HG03135 (cell line): ENCODE measurements around the gene IL2RA.

Experiments used
- ATAC-seq: cut with Tn5 transposase; IDR thresholded peaks from one replicate; pipeline ENCODE4 v1.9.1; 2021; ENCODE audit warnings: mild to moderate bottlenecking, moderate library complexity; ENCODE audit not compliant: unreplicated experiment

IL2RA gene

DNA sequence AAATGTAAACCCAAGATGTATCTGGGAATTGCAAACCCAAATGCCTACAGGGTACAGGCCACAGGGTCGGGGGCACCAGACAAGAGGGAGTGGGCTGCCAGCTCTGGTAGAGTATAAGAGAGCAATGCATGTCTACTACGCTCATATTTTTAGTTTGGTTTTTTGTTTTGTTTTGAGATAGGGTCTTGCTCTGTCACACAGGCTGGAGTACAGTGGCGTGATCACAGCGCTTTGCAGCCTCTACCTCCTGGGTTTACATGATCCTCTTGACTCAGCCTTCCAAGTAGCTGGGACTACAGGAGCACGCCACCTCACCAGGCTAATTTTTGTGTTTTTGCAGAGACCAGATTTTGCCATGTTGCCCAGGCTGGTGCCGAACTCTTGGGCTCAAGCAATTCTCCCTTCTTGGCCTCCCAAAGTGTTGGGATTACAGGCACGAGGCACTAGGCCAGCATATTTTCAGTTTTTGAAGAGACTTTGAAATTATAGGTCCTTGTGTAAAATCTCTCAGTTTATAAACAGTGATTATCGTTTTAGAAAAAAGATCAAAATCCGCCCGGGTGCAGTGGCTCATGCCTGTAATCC is 73.7 kb downstream of the IL2RA start:
- ATAC-seq = no peak

DNA sequence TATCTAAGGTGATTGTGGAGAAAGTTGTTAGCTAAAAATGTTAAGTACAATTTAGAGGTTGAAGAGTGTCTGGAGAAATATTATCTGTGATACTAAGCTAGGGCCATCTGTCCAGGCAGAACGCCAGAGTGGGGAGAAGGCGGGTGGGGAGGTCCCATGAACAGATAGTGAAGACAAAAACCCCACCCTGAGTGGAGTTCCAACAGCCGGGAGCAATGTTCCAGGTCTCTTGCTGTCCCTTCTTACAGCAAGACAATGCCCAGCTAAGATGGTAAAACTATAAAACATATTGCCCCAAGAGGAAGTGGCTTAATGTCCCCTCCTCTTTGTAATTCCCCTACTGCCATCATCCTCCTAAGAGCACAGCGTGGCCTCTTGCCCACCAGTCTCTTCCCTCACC is 74.4 kb downstream of the IL2RA start:
- no peak for ATAC-seq

DNA sequence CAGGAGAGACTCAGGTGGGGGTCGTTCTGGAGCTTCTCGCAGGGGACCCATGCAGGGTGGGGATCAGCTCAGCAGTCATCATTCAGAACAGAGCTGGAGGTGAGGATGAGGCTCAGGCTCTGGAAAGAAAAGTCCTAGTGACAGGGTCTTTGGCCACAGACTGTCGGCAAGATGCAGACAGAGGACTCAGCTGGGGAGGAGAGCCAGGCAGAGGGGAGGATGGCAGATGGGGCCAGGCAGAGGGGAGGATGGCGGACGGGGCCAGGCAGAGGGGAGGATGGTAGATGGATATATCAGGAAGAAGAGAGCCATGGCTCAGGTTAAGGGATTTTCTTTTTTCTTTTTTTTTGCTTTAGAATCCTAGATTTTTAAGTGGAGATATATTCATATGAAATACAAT is 77.1 kb downstream of the IL2RA start:
- no peak for ATAC-seq

DNA sequence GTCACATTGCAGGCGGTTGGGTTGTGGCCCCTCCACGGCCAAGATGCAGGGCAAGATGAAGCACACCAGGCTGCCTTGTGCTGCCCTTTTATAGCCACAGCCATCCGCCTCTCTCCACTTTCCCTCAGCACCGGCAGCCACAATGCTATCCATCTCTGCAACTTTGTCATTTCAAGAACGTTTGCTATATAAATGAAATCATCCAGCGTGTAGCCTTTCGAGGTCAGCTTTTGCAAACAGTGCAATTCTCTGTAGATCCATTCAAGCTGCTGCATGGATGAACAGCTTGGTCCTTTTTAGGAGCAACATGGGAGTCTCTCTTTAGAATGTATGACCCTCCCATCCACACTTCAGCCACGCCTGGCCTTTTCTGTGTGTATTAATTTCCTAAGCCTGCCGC is 78.4 kb downstream of the IL2RA start:
- no peak for ATAC-seq

DNA sequence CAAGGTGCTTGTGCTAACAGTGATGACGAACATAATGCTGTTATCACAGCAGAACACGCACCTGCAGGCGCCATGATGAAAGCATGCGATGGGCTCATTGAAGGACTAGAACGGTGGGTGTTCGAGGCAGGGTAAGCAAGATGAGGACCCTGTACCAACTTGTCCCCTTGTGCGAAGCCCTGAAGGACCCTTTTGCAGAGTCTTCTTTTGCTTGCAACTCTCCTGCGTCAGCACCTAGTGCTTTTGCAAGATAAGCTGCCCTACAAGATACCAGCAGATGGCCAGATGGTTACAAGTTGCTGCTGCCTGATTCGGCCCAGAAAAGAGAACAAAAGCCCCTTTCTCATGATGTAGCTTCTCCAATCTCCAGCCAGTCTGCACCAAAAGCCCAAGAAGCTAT is 80.6 kb downstream of the IL2RA start:
- ATAC-seq = no peak

DNA sequence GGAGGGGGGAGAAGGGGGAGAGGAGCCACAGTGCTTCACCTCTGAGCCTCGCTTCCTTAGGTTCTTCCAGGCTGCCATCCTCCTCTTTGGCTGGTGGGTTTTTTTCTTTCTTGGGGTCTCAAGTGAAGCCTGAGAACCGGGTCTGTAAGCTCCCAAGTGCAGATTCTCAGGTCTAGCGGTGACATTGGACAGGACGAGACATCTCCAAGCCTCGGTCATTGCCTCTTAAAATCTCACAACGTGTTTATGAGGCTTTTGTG is 84.0 kb downstream of the IL2RA start:
- no peak for ATAC-seq

DNA sequence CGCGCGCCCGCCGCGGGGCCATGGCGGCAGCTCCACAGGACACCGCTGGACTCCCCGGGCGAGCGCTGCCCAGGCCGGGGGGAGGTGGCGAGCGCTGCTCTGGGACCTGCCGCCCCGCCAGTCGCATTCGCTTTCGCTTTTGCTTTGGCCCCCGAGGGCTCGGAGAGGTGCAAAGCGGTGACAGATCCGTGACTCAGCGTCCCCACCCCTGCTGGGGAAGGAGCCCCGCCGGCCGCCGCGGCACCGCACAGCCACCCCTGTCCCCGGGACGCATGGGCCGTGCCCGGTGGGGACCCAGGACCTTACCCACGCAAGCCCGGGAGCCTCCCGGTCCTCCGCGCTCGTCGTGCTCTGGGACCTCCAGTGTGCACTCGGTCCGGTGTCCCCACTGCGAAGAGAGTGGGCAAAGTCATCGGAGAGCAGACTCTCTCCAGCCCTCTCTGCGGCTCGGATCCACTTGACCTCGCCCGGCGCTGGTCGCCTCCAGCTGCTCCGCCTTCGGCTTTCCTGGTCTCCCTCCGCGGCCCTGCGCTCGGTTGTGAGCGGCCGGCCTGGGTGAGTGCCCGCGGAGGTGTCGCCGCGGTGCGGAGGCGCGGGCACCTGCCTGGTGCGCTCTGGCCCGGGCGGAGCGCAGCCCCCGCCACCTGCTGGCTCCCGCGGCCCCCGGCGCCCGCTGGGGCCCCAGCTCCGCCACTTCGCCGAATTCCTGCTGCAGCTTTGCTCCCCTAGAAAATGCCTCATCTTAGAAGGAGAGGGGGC is 84.5 kb downstream of the IL2RA start, which contains the start of gene IL15RA:
TSS of gene IL15RA (minus strand) at position 73 of the 759 bp plus-strand sequence. CDS start at position 22, 51 bp downstream.
- peak; percentile 61 for ATAC-seq

DNA sequence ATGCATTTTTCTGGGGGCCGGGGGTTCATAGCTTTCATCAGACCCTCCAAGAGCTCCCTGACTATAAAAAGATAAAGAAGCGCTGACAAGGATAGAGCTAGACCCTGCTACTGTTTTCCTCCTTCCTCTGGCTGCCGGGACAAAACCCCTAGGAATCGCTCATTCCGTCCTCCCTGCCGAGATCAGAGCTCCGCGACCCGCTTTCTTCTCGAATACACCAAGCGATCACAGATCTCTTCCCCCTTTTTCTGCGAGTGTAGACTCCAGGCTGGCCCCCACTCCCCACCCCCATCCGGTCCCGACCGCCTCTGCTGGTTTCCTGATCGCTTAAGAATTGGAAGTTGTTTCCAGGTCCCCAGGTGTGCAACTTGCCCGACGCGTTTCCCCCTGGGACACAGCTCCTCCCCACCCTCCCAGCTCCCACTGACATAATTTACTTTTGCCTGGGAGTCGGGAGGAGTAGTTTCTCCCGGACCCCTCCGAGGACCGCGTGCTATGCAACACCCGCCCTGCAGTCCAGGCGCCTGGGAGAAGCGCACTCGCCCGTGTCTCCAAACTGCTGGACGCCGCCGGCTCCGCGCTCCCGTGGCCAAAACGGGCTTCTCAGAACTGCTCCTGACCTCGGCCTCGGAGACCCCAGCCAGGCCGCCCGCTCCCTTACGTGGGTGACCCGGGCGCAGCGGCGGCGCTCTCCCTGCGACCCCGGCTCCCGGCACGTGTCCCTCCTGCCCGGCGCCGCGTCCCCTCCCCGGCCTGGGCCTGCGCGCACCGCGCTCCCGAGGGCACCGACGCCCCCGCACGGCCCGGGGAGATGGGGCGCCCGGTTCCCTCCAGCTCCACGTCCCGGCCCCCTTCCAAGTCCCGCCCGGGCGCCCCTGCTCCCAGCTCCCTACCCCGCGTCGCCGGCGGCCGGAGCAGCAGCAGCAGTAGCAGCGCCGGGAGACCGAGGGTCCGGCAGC is 85.4 kb downstream of the IL2RA start:
- ATAC-seq = peak; percentile 8

DNA sequence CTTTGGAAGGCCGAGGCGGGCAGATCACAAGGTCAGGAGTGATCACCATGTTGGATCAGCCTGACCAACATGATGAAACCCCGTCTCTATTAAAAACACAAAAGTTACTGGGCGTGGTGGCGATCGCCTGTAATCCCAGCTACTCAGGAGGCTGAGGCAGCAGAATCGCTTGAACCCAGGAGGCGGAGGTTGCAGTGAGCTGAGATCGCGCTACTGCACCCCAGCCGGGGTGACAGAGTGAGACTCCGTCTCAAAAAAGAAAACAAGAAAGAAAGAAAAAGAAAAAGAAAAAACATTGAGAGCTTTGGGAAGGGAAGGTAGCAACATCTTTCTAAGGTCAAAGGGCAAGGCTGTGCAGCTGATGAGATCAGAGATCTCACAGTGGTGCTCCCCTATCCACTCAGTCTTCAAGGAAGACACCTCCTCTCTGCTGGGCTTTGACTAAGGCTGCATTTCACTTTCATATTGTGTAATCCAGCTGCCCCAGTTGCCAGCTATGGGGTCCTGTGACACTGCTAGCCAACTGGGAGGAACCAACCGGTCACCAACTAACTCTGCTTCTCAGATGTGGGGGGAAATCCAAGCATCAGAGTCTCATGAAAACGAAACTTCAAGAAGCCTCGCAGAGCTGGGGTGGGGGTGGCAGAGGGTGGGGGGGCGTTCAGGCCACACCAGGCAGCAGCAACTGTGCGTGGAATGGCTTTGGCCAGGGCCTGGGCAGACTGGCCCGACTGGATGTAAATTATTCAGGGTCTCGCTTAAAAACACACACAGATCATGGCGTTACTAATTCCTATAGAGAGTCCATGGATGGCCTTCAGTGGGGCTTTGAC is 86.3 kb downstream of the IL2RA start:
- peak; percentile 54 for ATAC-seq

DNA sequence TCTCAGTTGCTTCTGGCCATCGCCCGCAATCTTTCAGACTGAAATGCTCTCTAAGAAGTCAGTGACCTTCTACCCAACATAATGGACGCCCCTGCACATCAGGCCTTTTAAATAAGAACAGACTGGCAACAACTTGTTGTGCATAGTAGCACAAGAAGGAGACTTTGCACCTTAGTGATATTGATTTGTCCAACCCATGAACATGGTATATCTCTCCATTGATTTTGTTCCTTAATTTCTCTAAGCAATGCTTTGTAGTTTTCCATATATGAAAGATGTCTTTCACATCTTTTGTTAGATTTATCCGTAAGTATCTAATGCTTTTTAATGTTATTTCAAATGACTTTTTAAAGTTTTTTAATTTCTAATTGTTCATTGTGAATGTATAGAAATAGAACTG is 89.1 kb downstream of the IL2RA start:
- no peak for ATAC-seq

DNA sequence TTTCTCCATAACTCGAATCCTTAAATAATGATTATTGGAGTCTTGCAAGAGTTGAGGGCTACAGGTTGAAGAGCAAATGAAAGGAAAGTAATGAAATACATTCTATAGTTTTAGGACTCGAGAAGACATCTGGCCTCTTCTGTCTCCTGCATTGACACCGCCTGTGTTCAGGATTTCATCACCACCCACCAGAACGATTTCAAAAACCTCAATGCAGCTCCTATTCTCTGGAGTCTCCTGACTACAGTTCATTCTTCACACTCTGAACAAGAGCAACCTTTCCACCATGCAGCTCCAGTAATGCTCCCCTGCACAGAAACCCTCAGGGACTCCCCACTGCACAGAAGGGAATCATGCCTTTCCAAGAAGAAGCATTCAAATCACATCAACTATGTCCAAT is 90.3 kb downstream of the IL2RA start:
- no peak for ATAC-seq

DNA sequence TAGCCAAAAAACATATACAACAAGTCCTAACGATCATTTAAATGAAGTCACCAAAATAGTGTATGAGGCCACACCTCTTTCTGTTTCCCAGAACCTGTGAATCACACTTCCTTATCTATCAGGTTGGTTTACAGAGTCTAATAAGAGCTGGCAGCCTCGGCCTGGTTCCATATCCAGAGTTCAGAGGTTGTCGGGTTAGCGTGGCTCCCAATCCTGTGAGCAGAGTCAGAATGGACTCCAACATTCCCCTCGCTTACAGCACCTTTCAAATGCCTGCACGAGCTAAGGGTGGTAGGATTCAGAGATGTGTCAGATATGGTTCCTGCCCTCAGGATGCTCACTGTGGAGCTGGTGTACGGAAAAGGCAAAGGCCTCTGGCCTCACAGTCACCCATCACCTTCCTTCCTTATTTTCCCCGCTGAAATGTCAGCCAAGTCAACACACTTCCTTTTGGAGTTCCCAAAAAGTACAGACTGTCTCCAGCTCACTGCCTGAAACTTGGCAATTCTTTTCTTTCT is 90.8 kb downstream of the IL2RA start:
- no peak for ATAC-seq

DNA sequence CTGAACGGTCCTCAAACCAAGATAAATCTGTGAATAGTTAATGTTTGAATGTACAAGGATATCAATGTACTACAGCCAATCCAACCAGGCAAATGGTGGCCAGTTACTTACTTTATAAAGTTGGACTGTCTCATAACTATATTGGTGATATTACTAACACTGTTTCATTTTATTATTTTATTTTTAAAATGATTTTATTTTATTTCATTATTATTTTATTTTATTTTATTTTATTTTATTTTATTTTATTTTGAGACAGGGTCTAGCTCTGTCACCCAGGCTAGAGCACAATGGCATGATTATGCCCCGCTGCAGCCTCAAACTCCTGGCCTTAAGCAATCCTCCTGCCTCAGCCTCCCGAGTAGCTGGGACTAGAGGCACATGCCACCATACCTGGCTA is 91.6 kb downstream of the IL2RA start:
- no peak for ATAC-seq

DNA sequence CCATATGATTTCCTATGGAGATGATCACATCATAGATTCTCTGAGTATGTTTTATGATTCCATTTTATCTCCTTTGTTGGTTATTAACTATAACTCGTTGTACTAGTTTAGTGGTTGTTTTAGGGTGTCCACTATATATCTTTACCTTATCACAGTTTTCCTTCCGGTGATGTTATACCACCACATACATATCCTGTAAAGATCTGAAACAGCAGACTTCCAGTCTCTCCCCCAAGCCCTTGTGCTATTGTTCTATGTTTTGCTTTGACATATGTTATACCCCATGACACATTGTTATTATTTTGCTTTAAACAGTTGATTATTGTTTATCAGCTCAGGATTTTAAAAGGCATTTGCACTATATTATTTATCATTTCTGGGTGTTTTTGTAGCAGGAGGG is 92.1 kb downstream of the IL2RA start:
- ATAC-seq = no peak

DNA sequence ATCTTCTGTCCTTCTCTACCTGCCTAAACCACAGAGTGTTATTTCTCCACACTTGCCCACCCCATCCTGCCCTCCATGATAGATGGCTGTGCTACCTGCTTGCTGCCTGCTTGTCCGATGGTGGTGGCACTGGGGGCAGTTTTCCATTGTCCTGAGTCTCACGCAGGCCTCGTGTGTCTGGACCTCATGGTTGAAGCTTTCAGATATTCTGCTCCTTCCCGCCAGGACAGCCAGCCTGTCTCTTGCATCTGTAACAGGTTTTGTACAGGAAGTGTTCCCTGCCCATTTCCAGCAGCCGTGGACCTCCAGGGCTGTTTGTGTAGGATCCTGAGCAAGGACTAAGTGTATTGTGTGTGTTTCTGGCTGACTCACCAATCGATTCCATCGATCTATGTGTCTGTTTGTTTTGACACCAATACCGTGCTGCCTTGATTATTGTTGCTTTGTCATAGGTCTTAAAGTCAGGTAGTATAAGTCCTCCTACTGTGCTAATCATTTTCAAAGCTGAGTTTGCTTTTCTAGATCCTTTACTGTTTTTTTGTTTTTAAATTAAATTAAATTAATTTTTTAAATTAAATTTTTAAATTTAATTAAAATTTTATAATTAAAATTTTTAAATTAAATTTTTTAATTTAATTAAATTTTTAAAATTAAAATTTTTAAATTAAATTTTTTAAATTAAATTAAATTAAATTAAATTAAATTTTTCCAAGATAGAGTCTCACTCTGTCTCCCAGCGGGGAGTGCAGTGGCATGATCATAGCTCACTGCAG is 93.3 kb downstream of the IL2RA start:
- no peak for ATAC-seq

DNA sequence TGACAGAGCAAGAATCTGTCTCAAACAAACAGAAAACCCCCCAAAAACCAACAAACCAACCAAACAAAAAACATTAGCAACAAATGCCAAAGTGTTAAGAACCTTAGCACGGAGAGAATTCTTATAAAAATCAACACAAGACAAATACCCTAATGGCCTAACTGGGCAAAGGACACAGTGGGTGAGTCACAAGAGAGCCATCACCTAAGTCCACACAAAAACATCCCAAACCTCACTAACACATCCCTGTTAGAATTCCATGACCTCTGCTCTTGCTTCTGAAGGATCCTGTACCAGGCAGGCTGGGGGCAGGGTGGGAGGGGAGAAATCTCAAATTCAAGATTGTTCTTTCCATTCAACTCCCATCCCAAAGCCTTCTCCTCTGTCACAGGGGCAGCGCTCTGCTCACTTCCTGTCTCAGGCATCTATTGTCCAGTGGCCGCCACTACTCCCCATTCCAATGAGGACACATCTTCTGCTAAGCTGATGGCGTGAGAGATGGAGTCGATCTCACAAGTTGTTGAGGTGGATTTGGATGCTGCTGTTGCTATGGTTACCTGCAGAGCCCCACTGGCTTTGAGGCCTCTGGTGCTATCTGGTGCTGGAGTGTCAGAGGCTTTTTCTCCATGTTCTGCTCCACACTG is 94.0 kb downstream of the IL2RA start:
- ATAC-seq = no peak

DNA sequence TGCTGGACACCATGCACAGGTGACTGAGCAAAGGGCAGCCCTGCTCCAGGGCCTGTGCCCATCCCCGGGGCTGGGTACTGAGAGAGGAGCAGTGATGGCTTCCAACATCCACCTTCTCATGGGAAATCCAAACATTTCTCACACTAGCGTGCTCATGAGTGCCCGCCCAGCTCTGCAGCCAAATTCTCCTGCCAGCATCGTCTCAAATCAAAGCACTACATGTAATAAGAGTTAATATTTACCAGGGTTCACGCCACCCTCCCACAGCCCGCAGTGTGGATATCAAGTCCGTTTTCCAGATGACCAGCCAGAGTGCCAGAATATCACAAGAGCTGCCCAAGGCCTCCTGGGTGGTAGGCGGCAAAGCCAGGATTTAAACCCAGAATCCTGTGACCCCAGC is 96.9 kb downstream of the IL2RA start:
- no peak for ATAC-seq

DNA sequence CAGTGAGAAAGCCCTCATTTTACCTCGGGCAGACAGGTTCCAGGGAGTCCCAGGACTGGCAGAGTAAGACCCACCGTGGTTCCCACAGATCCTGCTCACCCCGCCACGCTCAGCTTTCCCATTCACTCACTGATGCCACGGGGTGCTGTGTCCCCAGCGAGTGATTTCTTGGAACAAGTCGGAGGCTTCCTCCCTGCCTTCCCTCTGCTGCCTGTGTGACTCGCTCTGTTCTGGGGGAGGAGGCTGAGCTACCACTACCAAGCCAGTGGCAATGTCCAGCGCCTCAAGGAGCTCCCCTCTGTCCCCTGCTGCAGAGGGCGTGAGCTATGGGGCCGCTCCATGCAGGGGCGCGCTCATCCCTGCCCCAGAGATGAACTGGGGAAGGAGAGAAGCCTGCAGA is 97.4 kb downstream of the IL2RA start:
- no peak for ATAC-seq

DNA sequence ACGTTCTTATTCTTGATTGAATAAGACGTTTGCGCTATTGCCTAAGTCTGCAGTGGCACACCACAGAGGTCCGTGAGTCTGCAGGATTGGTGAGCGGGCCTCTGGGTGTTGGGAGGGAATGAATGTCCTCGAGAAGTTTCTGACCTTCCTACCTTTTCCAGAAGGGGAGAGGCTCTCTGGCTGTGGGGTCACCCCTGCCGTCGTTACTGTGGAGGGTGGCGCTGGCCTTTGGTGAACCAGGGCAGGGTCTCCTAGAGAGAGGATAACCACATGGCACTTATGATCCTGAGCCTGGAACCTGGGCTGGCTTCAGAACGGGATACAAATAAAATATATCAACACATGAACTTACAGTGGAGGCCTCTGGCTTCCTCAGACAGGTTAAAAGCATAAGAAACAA is 98.6 kb downstream of the IL2RA start:
- no peak for ATAC-seq

DNA sequence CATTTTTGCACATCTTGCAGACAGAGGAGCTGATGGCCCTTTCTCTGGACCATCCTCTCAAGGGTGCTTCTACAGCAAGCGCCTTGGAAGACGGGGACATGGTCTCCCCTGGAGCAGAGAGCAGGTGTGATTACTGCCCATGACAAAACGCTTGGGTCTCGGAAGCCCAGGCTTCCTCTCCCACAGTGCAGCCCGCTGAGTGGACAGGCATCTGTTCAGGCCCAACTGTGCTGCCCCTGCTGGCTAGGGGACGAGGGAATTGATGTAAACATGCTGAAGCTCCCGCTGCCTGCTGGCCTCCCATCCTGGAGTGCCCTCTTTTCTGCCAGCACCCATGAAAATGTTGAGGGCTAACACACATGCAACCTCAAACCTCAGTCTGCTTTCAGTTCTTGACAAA is 99.1 kb downstream of the IL2RA start:
- no peak for ATAC-seq
